Aorta (tissue), 5 donors: ENCODE measurements around the gene DIP2B. TPM values are rescaled to one million over a fixed set of nuclear protein-coding genes. Genes with fewer than 3 reads are reported as not detected.
"Not testable (repeated sequence)": the region's sequence is repeated elsewhere in the genome, so short reads cannot be mapped to it uniquely, and the experiment has no call there.

Source experiments
- ATAC-seq: fragments of 200-7000 bp; cut with Tn5 transposase; one replicate; pipeline ENCODE4 v1.9.1; 2022; ENCODE audit warnings: moderate library complexity; ENCODE audit not compliant: low FRiP score
- DNase-seq, 2 donors: peaks; one replicate each; pipeline ENCODE4 v3.0.0-alpha.2; 2020
- H3K27ac ChIP-seq, 2 donors: one replicate each; pipeline ENCODE4 v1.5.1; 2013; ENCODE audit warnings: low read length in 2 of 2, mild to moderate bottlenecking in 2 of 2, moderate library complexity in 2 of 2, control low read depth in 1 of 2, inconsistent platforms in 1 of 2, low read depth in 1 of 2
- H3K27me3 ChIP-seq, 2 donors: one replicate each; pipeline ENCODE4 v1.6.1; 2013; ENCODE audit warnings: control low read depth in 1 of 2, low read length in 1 of 2, mild to moderate bottlenecking in 1 of 2, moderate library complexity in 1 of 2; ENCODE audit not compliant: insufficient read depth in 2 of 2, control insufficient read depth in 1 of 2
- H3K36me3 ChIP-seq, 2 donors: one replicate each; pipeline ENCODE4 v1.6.1; 2013; ENCODE audit warnings: control low read depth in 1 of 2, low read length in 1 of 2, mild to moderate bottlenecking in 1 of 2; ENCODE audit not compliant: insufficient read depth in 2 of 2, control insufficient read depth in 1 of 2
- H3K4me1 ChIP-seq, 2 donors: one replicate each; pipeline ENCODE4 v1.6.1; 2013; ENCODE audit warnings: low read length in 2 of 2, control low read depth in 1 of 2, mild to moderate bottlenecking in 1 of 2, moderate library complexity in 1 of 2; ENCODE audit not compliant: insufficient read depth in 2 of 2, control insufficient read depth in 1 of 2
- H3K4me3 ChIP-seq, 2 donors: one replicate each; pipeline ENCODE4 v1.5.1; 2013; ENCODE audit warnings: low read length in 2 of 2, control low read depth in 1 of 2, mild to moderate bottlenecking in 1 of 2
- H3K9me3 ChIP-seq: one replicate; pipeline ENCODE4 v1.6.1; 2013; ENCODE audit warnings: mild to moderate bottlenecking, low read length; ENCODE audit not compliant: control insufficient read depth
- WGBS, 2 donors: extraction: QIAGEN DNeasy Blood & Tissue Kit; methylation state at CpG; one replicate each; pipeline ENCODE4 v1.1.7; 2013; 5-methylcytosine and 5-hydroxymethylcytosine counted together
- intact Hi-C, 2 donors: fragments of 100-400 bp; cut with DNase I; formaldehyde crosslinking; loops; one replicate each; pipeline versions ENCODE4 v1.14.2 to v1.15.0; 2022
- polyA plus RNA-seq, 2 donors: library from polyadenylated mRNA; stranded (reverse); fragments of 200-250 nt; gene quantifications; one replicate each; pipeline ENCODE4 v1.2.3, GENCODE V29; 2013
- total RNA-seq, 2 donors: library from RNA; stranded (reverse); fragmentation: NEBNext Ultra II Directional; extraction: Animal tissue kit (Norgen Biotek cat#: 25700); gene quantifications; one replicate each; pipeline ENCODE4 v1.2.1, GENCODE V29; 2021
- donor health status: healthy with polysubstance abuse.
- donor health status: Bipolar disorder and iron deficiency.
- donor health status: DM: no; HTN: no; CAD: no.
- donor health status: DM: no; HTN: no; CAD: no.
- donor health status: DM: yes; HTN: yes; CAD: no.

Gene DIP2B
- total and polyA plus RNA-seq, 4 donors: 2.9 to 25.0 (median 10.2) TPM

DNA sequence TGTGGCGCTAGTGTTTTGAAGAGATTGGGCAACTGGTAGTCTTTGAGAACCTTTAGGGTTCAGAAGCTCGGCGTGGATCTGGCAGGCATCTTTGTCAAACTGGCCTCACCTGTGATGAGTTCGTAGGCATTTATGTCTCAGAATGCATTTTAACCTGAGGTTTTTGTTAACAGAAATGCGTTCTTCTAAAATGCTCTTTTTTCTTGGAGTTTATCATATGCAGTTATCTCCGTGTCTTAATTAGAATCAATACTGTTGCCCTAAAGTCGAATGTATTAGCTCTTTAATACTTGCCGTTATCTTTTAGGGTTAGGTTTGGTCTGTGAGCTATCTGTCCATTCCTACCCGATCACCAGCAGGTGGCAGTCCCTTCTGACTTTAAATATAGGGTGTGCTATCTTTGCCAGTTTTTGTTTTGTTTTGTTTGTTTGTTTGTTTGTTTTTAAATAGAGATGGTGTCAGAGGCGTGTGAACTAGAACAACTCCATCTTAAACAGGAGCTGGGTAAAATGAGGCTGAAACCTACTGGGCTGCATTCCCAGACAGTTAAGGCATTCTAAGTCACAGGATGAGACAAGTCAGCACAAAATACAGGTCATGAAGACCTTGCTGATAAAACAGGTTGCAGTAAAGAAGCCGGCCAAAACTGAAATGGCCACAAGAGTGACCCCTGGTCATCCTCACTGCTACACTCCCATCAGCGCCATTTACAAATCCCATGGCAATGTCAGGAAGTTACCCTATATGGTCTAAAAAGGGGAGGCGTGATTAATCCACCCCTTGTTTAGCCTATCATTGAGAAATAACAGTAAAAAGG is 260.5 kb downstream of the DIP2B start:
- 15 to 17% methylated on average over 13 of the region's 13 CpGs for WGBS, 2 donors
- H3K9me3 ChIP-seq: no peaks in the 10 kb centered on the region
- H3K4me1 ChIP-seq: peaks cover 0 to 7% of the 10 kb centered on the region in 2 donors
- intact Hi-C loops: loop anchor here in 1 of 2 donors (5.0 kb wide), 1 partner anchor 222 kb away; no protein-coding TSS in a partner anchor
- ATAC-seq (peak; percentile 67), DNase-seq (no peak)
- no peaks in the 10 kb centered on the region for H3K27me3 ChIP-seq
- H3K36me3 ChIP-seq: no peaks in the 10 kb centered on the region
- H3K27ac ChIP-seq: peak overlapping the region in 1 of 2 donors; percentile 78
- H3K4me3 ChIP-seq: peak overlapping the region; percentile 78 to 100

DNA sequence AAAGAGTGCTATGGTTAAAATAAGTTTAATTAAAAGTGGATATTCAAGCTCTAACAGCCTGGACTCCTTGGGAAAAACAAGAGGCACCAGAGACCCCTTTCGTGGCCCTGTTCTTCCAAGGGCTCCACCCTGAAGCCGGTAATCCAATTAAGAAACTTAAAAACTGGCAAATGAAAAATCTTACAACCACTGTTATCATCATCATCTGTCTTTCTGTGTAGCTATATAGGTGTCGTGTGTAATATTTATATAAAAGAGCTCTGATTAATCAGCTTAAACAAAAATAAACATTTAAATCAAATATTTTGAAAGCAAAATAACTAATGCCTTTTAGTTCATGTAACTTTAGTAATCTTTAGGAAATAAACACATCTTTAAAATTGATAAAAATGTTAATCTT is 263.6 kb downstream of the DIP2B start:
- no peak for ATAC-seq
- Histone ChIP-seq H3K36me3 (no peaks in the 10 kb centered on the region), H3K4me1 (peaks cover 0 to 5% of the 10 kb centered on the region in 2 donors), H3K27me3 (no peaks in the 10 kb centered on the region), H3K9me3 (no peaks in the 10 kb centered on the region), H3K27ac (no peak overlapping the region), H3K4me3 (no peak overlapping the region)
- DNase-seq: no peak
- 74 to 79% methylated on average over 3 of the region's 3 CpGs for WGBS, 2 donors
- intact Hi-C loops: loop anchor here in 1 of 2 donors (5.0 kb wide), 1 partner anchor 219 kb away; no protein-coding TSS in a partner anchor

DNA sequence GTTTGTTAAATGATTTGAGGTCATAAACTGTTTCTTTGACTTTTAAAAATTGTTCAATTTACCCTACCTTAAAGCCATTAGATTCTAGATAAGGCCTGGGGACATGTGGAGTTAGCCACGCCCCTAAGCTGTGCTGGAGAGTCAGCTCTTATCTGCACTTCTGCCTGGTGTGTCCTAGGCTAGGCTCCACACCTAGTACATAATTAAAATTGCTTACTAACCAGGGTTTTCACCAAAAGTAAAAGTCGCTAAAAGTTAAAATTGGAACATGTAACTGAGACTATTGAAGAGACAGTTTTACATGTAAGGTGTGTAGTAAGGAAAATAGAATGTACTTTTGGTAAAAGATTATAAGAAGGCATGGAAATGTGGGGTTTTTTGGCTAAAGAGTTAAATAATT is 264.0 kb downstream of the DIP2B start:
- not testable (repeated sequence) for H3K27me3 ChIP-seq, H3K36me3 ChIP-seq, DNase-seq, ATAC-seq, H3K9me3 ChIP-seq, H3K4me3 ChIP-seq, H3K4me1 ChIP-seq, H3K27ac ChIP-seq
- WGBS, 2 donors: 90% methylated on average over 2 of the region's 2 CpGs
- intact Hi-C loops: loop anchor here in 1 of 2 donors (5.0 kb wide), 1 partner anchor 218 kb away; no protein-coding TSS in a partner anchor

GRCh38 chr12:50771409-50771808 is 266.6 kb downstream of the DIP2B start:
- H3K4me3 ChIP-seq: no peak overlapping the region
- no peaks in the 10 kb centered on the region for H3K4me1 ChIP-seq

DNA sequence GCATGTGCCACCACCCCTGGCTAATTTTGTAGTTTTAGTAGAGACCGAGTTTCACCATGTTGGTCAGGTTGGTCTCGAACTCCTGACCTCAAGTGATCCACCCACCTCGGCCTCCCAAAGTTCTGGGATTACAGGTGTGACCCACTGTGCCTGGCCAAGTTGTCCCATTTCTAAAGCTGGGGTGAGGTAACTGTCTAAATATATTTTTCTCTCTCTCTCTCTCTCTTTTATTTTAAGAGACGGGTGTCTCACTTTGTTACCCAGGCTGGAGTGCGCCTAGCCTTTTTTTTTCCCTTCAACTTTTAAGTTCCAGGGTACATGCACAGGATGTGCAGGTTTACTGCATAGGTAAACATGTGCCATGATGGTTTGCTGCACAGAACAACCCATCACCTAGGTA is 267.7 kb downstream of the DIP2B start:
- Histone ChIP-seq H3K27ac (no peak overlapping the region), H3K27me3 (no peaks in the 10 kb centered on the region), H3K36me3 (no peaks in the 10 kb centered on the region), H3K4me3 (no peak overlapping the region), H3K4me1 (no peaks in the 10 kb centered on the region), H3K9me3 (no peaks in the 10 kb centered on the region)
- no peak for DNase-seq
- intact Hi-C loops: no loop called here
- 93 to 95% methylated on average over 5 of the region's 5 CpGs for WGBS, 2 donors
- no peak for ATAC-seq

More at GRCh38 chr12:50771409-50771808, 266.6 kb downstream of the DIP2B start:
- no peaks in the 10 kb centered on the region for H3K36me3 ChIP-seq
- ATAC-seq (no peak), DNase-seq (no peak)
- H3K27ac ChIP-seq: no peak overlapping the region
- H3K9me3 ChIP-seq: no peaks in the 10 kb centered on the region
- intact Hi-C loops: no loop called here
- WGBS, 2 donors: 95 to 96% methylated on average over 5 of the region's 5 CpGs
- H3K27me3 ChIP-seq: no peaks in the 10 kb centered on the region

- no peak overlapping the region for H3K4me3 ChIP-seq
- H3K36me3 ChIP-seq: no peaks in the 10 kb centered on the region
- intact Hi-C loops: no loop called here
- 97 to 98% methylated on average over 2 of the region's 2 CpGs for whole genome bisulfite sequencing, 2 donors
- H3K4me1 ChIP-seq: no peaks in the 10 kb centered on the region
- no peaks in the 10 kb centered on the region for H3K9me3 ChIP-seq
- ATAC-seq (no peak), DNase-seq (no peak)
- no peak overlapping the region for H3K27ac ChIP-seq
- no peaks in the 10 kb centered on the region for H3K27me3 ChIP-seq
Observed at GRCh38 chr12:50772877-50773276, 268.1 kb downstream of the DIP2B start.

DNA sequence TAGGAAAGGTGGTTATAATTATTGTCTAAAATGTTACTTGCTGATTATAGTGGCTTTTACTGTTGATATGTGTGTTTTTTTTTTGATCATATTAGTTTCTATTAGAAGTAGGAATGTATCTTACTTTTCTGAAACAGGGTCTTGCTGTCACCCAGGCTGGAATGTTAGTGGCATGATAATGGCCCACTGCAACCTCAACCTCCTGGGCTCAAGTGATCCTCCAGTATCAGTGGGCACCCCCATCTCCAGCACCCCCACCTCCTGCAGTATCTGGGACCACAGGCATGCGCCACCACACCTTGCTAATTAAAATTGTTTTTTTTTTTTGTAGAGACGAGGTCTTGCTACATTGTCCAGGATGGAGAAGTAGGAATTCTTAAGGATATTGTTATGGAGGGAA is 270.5 kb downstream of the DIP2B start:
- Histone ChIP-seq H3K36me3 (no peaks in the 10 kb centered on the region), H3K27ac (no peak overlapping the region), H3K27me3 (no peaks in the 10 kb centered on the region), H3K4me1 (no peaks in the 10 kb centered on the region), H3K4me3 (no peak overlapping the region), H3K9me3 (no peaks in the 10 kb centered on the region)
- DNase-seq (no peak), ATAC-seq (no peak)
- intact Hi-C loops: no loop called here
- 95% methylated on average over 2 of the region's 2 CpGs for WGBS, 2 donors

DNA sequence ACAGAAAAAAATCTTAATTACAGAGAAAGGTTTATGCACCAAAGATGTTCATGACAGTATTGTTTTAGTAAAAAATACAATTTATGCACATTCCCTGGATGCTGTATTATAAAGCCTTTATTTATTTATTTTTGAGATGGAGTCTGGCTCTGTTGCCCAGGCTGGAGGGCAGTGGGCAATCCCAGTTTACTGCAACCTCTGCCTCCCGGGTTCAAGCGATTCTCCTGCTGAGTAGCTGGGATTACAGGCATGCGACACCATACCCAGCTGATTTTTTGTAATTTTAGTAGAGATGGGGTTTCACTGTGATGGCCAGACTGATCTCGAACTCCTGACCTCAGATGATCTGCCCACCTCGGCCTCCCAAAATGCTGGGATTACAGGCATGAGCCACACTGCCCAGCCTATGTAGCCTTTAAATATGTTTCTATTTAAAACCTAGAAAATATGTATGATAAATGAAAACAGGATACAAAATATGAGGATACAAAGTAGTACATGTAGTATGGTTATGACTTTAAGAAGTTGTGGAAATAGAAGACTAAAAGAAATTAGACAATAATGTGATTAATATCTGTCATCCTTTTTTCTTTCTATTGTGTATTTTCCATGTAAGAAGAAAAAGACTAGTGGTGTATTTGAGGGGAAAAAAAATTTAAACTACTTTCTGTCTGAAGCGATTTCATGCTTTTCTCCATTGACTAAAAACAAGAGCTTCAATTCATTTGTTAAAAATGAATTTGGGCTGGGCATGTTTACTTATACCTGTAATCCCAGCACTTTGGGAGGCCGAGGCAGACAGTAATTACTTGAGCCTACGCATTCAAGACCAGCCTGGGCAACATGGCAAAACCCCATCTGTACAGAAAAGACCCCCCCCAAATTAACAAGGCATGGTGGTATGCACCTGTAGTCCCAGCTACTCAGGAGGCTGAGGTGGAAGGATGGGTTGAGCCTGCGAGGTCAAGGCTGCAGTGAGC is 272.3 kb downstream of the DIP2B start:
- no peak for ATAC-seq
- no peak overlapping the region for H3K4me3 ChIP-seq
- no peak for DNase-seq
- 87 to 89% methylated on average over 9 of the region's 9 CpGs for WGBS, 2 donors
- H3K27me3 ChIP-seq: no peaks in the 10 kb centered on the region
- intact Hi-C loops: no loop called here
- H3K36me3 ChIP-seq: no peaks in the 10 kb centered on the region
- no peaks in the 10 kb centered on the region for H3K9me3 ChIP-seq
- no peak overlapping the region for H3K27ac ChIP-seq
- no peaks in the 10 kb centered on the region for H3K4me1 ChIP-seq
